GM21576 (cell line): ENCODE results near the gene MYO7B.

Experiments
- ATAC-seq: cut with Tn5 transposase; IDR thresholded peaks from one replicate; pipeline ENCODE4 v1.9.1; 2021; ENCODE audit warnings: mild to moderate bottlenecking, moderate library complexity; ENCODE audit not compliant: unreplicated experiment

MYO7B gene

DNA sequence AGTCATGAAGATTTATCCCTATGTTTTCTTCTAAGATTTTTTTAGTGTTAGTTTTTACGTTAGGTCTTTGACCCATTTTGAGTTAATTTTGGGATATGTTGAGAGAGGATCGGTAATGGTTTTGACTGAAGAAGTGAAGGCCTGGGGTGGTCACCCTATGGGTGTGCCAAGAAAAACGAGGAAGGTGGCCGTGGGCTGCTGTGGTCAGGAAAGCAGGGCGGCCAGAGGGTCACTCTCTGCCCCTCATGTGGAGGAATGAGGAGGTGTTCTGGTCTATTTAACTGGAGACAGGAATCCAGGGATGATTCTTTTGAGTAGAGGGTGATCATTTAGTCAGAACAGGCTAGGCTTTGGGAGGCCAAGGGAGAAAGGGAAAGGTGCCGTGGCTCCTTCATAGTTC, 50.7 kb downstream of the MYO7B start:
- no peak for ATAC-seq

DNA sequence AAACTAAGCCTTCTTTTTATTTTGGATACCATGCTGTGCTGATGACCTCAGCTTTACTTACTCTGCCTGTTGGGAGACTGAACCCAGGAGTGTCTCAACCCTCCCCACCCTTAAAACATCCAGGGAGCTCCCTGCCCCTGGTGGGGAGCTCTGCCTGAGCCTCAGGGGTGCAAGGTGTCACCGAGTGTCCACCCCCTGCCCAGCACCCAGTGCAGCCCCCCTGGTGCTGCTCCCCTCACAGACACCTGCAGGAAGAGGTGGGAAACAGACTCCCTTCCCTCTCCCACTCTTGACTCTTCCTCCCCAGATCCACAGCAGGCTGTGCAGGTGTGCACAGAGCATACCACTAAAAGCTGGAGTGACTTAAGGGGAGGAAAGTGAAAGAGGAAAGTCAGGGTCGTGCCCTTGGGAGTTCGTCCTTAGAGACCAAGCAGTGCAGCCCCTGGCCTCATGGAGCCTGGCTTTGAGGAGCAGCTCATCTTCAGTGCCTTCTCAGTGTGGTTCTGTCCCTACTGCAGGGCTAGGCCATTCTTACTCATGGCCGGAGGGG, 51.3 kb downstream of the MYO7B start:
- no peak for ATAC-seq

DNA sequence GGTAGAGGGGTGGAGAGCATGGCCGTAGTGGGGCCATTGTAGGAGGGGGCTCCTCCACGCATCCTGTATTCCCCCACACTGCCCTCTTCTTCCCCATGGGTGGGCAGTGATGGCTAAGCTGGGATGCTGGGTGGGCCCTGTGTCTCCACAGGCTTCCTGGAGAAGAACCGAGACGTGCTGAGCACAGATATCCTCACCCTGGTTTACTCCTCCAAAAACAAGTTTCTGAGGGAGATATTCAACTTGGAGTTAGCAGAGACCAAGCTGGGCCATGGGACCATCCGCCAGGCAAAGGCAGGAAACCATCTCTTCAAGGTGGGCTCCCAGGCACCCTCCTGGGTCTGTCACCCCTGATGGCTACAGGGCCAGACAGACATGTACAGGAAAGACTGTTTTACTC, 52.8 kb downstream of the MYO7B start:
- no peak for ATAC-seq

DNA sequence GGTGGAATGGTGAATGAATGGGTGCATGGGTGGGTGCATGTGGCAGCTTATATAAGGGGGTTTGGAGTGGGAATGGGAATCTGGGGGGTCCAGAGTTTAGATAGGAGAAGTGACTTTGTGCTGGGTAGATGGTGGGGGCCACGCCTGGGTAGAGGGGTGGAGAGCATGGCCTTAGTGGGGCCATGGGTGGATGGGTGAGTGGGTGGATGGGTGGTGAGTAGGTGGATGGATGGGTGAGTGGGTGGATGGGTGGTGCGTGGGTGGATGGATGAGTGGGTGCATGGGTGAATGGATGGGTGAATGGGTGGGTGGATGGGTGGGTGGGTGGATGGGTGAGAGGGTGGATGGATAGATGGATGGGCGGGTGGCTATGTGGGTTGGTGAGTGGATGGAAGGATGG, 53.9 kb downstream of the MYO7B start:
- ATAC-seq: no peak

DNA sequence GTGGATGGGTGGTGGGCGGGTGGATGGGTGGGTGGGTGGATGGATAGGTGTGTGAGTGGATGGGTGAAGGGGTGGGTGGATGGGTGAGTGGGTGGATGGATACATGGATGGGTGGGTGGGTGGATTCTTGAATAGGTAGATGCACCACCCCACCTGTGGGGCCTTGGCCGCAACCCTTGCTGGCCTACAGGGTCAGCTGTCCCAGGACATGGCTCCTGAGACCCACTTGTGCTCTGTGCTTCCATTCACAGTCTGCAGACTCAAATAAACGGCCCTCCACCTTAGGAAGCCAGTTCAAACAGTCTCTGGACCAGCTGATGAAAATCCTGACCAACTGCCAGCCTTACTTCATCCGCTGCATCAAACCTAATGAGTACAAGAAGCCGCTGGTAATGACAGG, 54.4 kb downstream of the MYO7B start:
- no peak for ATAC-seq

DNA sequence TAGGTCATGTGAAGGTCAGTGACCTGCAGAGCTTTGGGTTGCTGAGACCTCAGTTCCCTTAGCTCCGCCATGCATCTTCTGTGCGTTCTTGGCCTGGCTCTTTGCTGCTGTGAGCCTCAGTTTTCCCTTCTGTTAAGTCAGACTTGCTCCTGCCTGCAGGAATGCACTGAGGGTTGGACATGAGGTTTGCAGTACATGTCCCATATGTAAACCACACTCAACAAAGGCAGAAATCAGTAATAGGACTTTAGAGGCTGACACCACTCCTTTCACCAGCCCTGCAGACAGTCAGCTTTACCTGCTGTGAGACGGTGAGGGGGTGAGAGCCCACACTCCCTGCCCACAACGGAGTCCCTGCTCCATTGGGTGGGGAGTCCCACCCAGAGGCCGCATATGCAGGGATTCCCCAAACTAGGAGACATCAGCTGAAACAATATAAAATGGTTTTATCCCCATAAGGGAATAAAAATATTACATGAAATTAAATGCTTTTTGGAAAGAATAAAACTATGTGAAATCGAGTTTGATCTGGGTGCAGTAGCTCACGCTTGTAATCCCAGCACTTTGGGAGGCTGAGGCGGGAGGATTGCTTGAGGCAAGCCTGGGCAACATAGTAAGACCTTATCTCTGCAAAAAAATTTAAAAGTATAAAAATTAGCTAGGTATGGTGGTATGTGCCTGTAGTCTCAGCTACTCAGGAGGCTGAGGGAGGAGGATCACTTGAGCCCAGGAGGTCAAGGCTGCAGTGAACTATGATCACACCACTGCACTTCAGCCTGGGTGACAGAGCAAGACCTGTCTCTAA, 55.1 kb downstream of the MYO7B start:
- no peak for ATAC-seq

DNA sequence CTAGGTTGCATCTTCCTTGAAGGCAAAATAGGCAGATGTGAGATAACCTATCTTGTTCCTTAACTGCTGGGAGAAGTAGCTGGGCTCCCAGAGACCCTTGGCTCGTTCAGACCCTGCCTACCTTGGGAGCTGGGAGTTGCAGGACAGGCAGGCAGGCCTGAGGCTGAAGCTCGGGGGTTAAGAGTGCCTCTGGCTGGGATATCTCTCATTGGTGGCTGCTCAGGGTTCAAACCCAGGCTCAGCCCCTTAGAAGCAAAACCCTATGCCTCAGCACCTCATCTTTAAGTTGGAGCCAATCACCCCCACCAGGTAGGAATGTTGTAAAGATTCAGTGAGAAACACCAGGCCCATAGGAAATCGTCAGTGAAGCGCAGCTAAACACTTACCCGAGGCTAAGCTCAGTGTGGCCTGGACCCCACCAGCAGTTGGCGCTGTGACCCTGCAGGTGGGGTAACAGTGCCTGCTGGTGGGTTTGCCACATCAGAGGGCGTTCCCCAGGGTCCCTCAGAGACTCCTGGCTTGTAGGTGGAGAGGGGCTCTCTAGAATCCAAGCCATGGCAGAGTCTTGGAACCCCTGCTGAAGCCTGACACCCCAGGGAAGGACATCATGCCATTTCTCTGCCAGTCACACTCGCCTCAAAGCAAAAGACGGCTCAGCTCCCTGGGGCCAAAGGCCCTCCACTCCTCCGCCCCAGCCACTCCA, 55.9 kb downstream of the MYO7B start:
- peak; percentile 68 for ATAC-seq

DNA sequence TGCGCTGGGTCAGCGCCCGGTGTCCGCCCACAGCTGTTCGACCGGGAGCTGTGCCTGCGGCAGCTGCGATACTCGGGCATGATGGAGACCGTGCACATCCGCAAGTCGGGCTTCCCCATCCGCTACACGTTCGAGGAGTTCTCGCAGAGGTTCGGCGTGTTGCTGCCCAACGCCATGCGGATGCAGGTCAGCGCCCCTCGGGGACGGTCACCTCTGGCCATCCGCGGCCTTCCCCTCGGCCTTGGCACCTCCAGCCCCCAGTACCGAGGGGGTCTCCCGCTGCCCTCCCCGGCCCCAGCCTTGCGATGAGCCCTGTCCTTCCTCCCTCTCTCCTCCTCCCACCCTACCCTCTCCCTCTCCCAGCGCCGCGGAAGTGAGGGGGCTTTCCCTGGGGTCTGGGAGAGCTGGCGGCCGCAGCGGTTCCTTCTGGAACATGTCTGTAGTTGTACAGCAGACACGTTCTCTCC, 57.3 kb downstream of the MYO7B start:
- no peak for ATAC-seq

DNA sequence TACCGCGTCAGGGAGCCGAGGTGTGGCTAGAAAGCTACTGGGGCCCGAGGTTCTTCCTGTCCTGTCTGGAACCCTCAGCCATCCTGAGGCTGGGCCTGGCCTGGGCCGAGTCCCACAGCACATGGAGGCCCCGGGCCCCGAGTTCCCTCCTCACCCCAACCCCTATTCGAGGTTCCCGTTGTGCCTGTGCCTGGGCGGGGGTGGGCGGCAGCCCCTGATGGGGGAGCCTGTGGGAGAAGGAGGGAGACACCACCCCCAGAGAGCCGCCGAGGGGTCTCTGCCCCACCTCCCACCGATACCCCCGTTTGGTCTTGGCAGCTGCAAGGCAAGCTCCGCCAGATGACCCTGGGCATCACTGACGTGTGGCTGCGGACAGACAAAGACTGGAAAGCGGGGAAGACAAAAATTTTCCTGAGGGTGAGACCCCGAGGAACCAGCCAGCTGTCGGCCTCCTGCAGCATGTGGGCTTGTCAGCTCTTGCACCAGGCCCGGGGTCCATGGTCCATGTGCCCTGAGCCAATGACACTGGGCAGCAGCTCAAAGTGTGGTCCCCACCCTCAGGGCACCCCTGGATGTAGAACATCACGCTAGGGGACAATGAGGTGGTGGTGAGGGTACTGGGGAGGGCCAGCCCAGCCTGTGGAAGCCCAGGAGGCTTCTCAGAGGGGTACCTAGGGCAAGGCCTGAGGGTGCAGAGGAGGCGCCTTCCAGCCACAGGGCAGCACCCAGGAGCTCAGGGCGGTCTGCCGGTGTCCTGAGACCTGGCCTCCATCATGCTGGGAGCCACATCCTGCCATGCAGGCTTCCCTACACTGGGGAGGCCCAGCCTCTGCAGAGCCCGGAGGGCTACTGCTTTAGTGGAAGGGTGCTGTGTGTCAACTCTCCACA, 58.0 kb downstream of the MYO7B start:
- ATAC-seq: no peak

DNA sequence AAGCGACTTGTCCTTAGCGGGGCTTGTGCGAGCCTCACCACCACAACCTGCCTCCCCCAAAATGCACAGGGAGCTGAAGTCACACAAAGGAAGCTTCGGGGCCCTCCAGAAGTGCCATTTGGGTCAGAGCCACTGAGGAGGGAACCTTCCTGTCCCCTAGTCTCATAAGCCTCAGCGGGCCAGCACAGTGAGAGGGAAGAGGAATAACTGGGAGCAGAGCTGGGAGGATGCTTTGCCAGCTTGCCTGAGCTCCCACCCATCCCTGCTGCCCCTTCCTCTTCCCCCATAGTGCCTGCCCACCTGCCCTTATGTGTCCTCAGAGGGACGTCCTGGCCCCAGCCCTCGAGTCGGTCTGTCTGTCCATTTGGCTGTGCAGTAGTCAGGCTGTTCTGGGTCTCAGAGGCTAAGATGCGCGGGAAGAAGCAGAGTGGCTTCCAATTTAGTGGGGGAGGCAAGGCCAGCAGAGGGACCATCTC, 58.7 kb downstream of the MYO7B start:
- no peak for ATAC-seq

DNA sequence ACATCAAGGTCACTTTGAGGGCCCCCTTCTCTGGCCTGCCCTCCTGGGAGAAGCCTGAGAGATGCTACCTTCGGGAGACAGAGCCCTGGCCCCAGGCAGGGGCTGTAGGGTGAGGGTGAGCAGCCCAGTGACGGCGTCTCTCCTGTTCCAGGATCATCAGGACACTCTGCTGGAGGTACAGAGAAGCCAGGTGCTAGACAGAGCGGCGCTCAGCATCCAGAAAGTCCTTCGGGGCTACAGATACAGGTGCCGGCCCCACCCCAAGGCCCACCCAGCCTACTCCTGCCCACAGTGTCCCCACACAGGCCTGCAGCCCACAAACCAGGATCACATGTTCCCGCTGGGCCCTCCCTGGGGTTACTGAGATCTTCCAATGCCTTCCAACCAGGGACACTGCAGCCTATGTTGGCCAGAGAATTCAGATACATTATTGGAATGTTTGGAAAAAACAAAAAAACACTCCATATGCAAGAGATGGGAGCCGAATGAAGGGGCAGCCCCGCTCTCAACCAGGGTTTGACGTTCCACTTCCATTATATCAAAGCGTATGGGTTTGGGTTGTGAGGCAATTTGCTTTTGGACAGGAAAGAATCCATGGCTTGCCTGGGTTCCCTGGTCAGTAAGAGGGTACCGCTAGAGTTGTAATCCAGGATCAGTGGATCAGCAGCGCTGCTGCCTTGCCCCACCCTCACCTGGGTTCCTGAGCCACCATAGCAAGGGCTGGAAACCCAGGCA, 61.0 kb downstream of the MYO7B start:
- no peak for ATAC-seq

DNA sequence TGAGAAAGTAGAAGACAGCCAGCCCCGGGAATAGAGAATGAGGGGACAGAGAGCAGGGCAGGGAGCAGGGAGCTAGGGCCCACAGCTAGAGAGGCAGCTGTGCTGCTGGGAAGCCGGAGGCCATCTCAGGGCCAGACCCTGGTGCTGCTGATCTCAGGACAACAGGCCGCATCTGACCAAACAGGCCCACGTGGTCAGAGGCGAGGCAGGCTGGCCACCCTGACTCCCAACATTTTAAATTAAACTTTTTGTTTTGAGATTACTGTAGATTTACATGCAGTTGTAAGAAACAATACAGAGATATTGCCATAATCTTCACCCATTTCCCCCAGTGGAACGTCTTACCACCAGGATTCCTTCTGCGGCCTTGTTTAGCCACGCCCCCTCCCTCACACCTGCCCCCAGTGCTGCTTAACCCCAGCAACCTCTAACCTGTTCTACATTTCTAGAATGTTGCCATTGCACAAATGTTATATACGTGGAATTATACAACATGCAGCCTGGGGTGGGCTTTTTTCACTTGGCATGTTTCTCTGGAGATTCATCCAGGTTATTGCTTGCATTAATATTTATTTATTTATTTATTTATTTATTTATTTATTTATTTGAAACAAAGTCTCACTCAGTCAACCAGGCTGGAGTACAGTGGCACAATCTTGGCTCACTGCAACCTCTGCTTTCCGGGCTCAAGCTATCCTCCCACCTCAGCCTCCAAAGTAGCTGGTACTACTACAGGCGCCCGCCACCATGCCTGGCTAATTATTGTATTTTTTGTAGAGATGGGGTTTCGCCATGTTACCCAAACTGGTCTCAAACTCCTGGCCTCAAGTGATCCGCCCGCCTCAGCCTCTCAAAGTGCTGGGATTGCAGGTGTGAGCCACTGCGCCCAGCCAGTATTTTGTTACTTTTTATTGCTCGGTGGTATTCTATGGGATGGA, 61.8 kb downstream of the MYO7B start:
- ATAC-seq: no peak

DNA sequence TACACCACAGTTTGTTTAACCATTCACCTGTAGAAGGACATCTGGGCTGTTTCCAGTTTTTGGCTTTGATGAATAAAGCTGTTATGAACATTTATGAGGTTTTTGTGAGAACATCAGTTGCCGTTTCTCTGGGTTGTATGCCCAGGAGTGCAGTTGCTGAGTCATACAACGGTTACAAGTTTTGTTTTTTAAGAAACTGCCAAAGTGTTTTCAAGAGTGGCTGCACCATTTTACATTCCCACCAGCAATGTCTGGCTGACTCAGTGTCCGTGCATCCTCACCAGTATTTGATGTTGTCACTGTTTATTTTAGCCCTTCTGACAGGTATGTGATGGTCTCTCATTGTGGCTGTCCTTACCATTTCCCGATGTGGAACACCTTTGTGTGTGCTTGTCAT, 62.5 kb downstream of the MYO7B start:
- no peak for ATAC-seq

DNA sequence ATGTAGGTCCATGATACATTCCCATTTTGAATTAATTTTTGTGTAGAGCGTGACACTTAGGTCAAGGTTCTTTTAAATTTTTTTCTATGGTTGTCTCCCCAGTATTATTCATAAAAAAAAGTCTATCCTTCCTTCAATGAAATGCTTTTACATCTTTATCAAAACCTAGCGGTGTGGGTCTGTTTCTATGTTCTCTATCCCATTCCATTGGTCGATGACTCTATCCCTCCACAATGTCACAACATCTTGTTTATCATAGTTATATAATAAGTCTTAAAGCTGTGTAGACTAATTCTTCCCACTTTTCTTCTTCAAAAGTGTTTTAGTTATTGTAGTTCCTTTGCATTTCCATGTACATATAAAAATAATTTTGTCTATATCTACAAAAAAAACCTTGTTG, 63.2 kb downstream of the MYO7B start:
- ATAC-seq: no peak

DNA sequence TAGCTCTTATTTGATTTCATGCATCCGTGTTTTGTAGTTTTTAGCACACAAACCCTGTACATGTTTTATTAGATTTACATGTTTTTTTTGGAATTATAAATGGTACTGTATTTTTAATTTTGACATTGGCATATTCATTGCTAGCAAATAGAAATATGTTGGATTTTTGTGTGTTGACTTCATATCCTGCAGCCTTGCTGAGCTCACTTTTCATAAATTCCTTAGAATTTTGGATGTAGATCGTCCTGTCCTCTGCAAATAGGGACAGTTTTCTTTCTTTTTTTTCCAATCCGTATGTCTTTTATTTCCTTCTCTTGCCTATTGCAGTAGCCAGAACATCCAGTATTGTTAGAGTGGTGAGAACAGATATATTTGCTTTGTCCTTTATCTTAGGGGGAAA, 63.7 kb downstream of the MYO7B start:
- ATAC-seq: no peak

DNA sequence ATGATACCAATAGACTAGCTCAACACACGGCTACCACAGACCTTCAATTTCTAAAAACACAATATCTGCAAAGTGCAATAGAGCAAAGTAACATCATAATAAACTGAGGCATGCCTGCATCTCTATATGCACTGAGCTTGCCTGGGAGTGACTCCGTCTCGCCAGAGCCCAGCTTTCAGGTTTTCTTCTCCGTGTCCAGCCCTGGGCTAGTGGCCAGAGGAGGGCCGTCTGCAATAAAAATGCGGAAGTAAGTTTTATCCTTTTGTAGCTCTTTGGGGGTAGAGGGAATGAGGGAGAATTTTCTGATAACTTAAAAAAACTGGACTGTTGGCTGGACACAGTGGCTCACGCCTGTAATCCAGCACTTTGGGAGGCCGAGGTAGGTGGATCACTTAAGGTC, 69.5 kb downstream of the MYO7B start:
- no peak for ATAC-seq

DNA sequence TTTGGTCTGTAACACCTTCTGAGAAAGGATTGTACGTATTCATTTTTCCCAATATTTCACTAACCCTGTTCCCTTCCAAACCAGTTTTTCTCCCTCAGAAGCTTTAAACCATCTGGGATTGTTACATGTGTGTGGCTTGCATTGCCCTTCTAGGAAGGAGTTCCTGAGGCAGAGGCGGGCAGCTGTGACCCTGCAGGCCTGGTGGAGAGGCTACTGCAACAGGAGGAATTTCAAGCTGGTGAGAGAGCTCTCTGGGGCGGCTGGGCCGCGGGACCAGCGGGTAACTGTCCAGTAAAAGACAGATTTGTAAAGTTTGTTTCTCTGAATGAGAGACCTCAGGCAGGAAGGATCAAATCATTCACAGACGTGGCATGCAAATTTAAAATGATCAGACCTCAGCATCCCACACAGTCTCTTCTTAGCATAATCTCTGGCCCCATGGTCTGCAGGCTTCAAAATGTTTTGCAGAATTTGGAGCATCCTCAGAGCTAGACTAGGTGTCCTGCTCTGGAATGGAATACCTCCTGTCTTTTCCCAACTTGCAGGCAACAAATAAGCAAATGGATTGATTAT, 70.3 kb downstream of the MYO7B start:
- ATAC-seq: no peak

DNA sequence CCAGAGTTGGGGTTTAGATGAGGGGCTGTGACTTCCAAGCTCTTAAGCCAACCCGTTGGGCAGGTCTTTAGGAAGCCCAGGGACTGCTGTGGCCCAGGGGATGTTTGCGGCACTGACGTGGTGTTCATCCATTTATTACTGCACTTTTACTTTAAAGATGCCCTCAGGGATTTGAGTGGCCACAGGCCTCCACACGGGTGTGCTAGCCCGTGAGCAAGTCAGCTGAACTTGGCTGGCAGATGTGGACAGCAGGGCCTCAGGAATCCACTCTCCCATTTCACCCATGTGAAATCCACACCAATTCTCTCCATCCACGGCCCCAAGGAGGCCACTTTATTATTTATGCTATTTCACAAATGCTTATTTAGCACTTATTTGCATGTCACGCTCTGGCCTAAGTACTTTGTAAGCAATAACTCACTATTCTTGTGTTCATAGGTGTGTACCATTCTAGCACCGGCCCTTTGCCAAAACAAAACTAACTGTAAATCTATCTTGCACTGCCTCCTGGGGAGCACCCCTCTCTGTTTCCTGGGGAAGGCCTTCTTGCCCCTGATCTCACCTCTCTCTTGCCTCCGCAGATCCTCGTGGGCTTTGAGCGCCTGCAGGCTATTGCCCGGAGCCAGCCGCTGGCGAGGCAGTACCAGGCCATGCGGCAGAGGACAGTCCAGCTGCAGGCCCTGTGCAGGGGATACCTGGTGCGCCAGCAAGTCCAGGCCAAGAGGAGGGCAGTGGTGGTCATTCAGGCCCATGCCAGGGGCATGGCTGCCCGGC, 71.3 kb downstream of the MYO7B start:
- ATAC-seq: no peak
